Activated B cell treated with CpG ODN at 0.5 μM for 24 hours (primary cell): ENCODE results near the gene SLC12A5. TPM values are rescaled to one million over a fixed set of nuclear protein-coding genes. Genes with fewer than 3 reads are reported as not detected.

Experiments
- ATAC-seq: fragments of 200-7000 bp; cut with Tn5 transposase; one replicate; pipeline ENCODE4 v1.10.0; 2021; ENCODE audit warnings: low read depth, mild to moderate bottlenecking, moderate library complexity
- CTCF ChIA-PET: fragments of 350-600 bp; sonication (Branson Sonifier 250); formaldehyde crosslinking; loops from one replicate; lab custom pipeline; 2021; ENCODE audit warnings: antibody characterized with exemption; lab: Charles Lee
- POLR2A ChIA-PET: fragments of 350-600 bp; sonication (Branson Sonifier 250); formaldehyde crosslinking; loops from one replicate; lab custom pipeline; 2021; ENCODE audit warnings: antibody characterized with exemption; lab: Charles Lee
- DNase-seq: peaks from one replicate; pipeline ENCODE4 v3.0.0; 2022
- H3K27ac Mint-ChIP-seq: one replicate; pipeline ENCODE4 v1.8.0; 2020; ENCODE audit warnings: mixed read lengths
- H3K27me3 Mint-ChIP-seq: one replicate; pipeline ENCODE4 v1.8.0; 2021; ENCODE audit warnings: mixed read lengths
- H3K36me3 Mint-ChIP-seq: one replicate; pipeline ENCODE4 v1.8.0; 2021; ENCODE audit warnings: low read depth, mixed read lengths
- H3K4me1 Mint-ChIP-seq: one replicate; pipeline ENCODE4 v1.8.0; 2021; ENCODE audit warnings: mixed read lengths
- H3K4me3 Mint-ChIP-seq: one replicate; pipeline ENCODE4 v1.8.0; 2020; ENCODE audit warnings: mild to moderate bottlenecking, mixed read lengths
- H3K9me3 Mint-ChIP-seq: one replicate; pipeline ENCODE4 v1.8.0; 2020; ENCODE audit warnings: mixed read lengths
- intact Hi-C: fragments of 100-400 bp; cut with micrococcal nuclease; formaldehyde crosslinking; loops from one replicate; pipeline ENCODE4 v1.15.1; 2024
- total RNA-seq: library from RNA; stranded (reverse); gene quantifications from 2 replicates; pipeline ENCODE4 v1.2.3, GENCODE V29; 2022
- TF ChIP-seq, protein P1 (sequence below): fragments of 200-600 bp; IDR thresholded peaks from one replicate; pipeline ENCODE4 v1.8.0; 2022; ENCODE audit warnings: antibody characterized with exemption, mild to moderate bottlenecking

SLC12A5 gene
- total RNA-seq, 1 donor from 2014 or later = not detected

DNA sequence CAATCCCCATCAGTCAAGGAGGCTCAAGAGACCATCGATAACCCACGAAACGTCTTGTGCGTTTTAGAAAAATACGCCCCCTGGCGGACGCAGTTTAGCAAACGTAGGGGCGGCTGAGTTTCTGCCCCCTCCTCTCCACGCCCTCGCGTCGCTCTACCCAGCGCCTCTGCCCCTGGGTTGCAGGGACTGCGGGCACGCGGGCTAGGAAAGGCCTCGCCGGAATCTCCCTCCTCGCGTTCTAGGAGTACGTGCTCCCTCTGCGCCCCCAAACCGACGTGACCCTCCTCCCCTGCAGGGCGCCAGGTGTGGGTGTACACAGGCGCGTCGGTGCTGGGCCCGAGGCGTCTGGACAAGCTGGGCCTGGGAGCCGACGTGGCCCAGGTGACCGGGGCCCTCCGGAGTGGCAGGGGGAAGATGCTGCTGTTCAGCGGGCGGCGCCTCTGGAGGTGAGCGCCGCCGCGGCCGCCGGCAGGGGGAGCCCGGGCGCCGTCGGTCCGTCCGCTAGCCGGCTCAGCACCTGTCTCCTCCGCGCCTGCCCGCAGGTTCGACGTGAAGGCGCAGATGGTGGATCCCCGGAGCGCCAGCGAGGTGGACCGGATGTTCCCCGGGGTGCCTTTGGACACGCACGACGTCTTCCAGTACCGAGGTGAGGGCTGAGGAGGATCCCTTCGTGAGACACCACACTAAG, 15.0 kb upstream of the SLC12A5 start:
- peak overlapping the region; percentile 53 for H3K27ac Mint-ChIP-seq
- TF ChIP-seq, protein P1, sequence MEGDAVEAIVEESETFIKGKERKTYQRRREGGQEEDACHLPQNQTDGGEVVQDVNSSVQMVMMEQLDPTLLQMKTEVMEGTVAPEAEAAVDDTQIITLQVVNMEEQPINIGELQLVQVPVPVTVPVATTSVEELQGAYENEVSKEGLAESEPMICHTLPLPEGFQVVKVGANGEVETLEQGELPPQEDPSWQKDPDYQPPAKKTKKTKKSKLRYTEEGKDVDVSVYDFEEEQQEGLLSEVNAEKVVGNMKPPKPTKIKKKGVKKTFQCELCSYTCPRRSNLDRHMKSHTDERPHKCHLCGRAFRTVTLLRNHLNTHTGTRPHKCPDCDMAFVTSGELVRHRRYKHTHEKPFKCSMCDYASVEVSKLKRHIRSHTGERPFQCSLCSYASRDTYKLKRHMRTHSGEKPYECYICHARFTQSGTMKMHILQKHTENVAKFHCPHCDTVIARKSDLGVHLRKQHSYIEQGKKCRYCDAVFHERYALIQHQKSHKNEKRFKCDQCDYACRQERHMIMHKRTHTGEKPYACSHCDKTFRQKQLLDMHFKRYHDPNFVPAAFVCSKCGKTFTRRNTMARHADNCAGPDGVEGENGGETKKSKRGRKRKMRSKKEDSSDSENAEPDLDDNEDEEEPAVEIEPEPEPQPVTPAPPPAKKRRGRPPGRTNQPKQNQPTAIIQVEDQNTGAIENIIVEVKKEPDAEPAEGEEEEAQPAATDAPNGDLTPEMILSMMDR = peak; percentile 44
- peaks cover 47% of the 10 kb centered on the region for H3K27me3 Mint-ChIP-seq
- POLR2A ChIA-PET = interaction anchor here (0.8 to 2.0 kb wide), 4 partner anchors 27 to 106 kb away, joined by 3 to 11 read pairs (median 4); no protein-coding TSS in a partner anchor
- H3K4me1 Mint-ChIP-seq = peaks cover 47% of the 10 kb centered on the region
- intact Hi-C loops = loop anchor here (1.0 to 5.0 kb wide), 7 partner anchors 9 to 192 kb away; no protein-coding TSS in a partner anchor
- CTCF ChIA-PET = interaction anchor here (0.7 to 5.0 kb wide), 20 partner anchors 9 to 668 kb away, joined by 3 to 54 read pairs (median 4); no protein-coding TSS in a partner anchor
- no peaks in the 10 kb centered on the region for H3K9me3 Mint-ChIP-seq
- H3K4me3 Mint-ChIP-seq = peak overlapping the region; percentile 16
- ATAC-seq = peak; percentile 90
- H3K36me3 Mint-ChIP-seq = no peaks in the 10 kb centered on the region
- peak; percentile 73 for DNase-seq

DNA sequence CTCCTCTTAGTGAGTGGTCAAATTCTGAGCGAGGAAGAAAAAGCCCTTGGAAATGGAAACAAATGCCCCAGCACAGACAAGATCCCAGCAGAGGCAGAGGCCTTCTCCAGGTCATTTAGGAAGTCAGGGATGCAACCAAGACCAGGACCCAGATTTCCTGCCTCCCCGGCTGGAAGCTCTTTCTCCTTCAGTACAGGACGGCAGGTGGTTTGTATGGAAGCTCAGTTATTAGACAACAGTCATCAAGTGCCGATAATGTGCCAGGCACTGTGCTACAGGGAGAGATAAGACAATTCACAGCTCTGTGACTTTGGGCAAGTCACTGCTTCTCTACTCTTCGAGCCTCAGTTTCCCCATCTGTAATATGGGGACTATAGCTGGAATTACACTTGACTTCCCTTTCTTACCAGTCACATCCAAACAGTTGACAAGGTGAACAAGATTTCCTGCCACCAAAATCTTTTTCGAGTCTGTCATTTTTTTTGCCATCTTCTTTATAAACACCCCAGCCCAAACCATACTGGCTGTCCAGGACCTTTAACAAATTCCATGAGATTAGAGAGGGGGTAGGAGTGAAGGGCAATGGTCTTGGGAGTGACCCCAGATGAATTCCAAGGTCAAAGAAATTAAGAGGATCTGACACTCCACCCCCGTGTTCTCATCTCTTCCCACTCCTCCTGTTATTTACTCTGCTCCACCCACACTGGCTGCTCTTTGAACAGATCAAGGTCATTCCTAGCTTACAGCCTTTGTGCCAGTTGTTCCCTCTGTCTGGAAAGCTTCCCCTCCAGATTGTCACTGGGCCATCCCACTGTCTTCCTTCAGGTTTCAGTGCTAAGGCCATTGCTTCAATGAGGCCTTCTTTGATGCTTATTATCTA, 14.3 kb upstream of the SLC12A5 start:
- peak overlapping the region; percentile 16 for H3K4me3 Mint-ChIP-seq
- intact Hi-C loops = loop anchor here (1.0 to 5.0 kb wide), 6 partner anchors 9 to 192 kb away; no protein-coding TSS in a partner anchor
- no peak for ATAC-seq
- H3K36me3 Mint-ChIP-seq = no peaks in the 10 kb centered on the region
- peak overlapping the region; percentile 53 for H3K27ac Mint-ChIP-seq
- no peak for DNase-seq
- no peaks in the 10 kb centered on the region for H3K9me3 Mint-ChIP-seq
- H3K4me1 Mint-ChIP-seq = peaks cover 39% of the 10 kb centered on the region
- TF ChIP-seq, protein P1 = no peak
- peaks cover 39% of the 10 kb centered on the region for H3K27me3 Mint-ChIP-seq
- ChIA-PET POLR2A (interaction anchor here (0.8 to 1.3 kb wide), 2 partner anchors 79 to 106 kb away, joined by 3 to 6 read pairs; no protein-coding TSS in a partner anchor), CTCF (interaction anchor here (0.7 to 5.0 kb wide), 18 partner anchors 8 to 667 kb away, joined by 3 to 54 read pairs (median 3); no protein-coding TSS in a partner anchor)

DNA sequence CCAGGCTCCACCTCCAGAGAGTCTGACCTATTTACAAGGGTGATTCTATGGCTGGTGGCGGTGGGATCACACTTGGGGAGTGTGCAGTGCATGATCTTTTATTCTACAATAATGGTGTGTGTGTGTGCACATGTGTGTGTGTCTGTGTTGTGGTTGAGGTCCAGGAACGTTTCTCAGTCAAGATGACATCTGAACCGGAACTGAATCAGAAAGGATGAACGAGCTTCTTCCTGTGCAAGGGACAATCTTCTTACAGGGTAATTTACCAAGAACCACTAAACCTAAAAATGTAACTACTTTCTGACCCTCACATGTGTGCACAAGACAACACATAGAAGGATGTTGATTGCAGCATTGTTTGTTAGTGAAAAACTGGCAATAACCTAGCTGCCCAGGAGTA, 11.7 kb upstream of the SLC12A5 start:
- intact Hi-C loops = no loop called here

DNA sequence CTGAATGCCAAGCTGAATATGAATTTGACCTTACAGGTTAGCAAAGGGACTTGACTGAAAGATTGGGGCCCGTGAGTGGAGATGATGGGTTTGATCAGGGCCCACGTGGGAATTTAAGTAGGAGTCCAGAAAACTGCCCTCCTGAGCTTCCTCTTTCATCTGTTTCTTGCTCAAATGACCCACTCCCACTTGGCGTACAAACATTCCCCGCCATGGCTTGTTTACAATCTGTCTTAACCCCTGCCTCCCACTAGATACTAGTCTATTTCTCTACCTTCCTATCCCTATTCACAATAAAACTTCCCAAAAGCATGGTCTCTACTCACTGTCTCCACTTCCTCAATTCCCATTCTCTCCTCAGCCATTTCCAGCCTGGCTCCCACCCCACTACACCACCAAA, 10.9 kb upstream of the SLC12A5 start:
- H3K36me3 Mint-ChIP-seq = no peaks in the 10 kb centered on the region
- ChIA-PET CTCF (interaction anchor here (1.6 kb wide), 1 partner anchor 31 kb away, joined by 3 read pairs; no protein-coding TSS in a partner anchor), POLR2A (interaction anchor here (0.7 kb wide), 1 partner anchor 47 kb away, joined by 3 read pairs; no protein-coding TSS in a partner anchor)
- H3K27ac Mint-ChIP-seq = no peak overlapping the region
- H3K4me3 Mint-ChIP-seq = no peak overlapping the region
- peaks cover 19% of the 10 kb centered on the region for H3K27me3 Mint-ChIP-seq
- ATAC-seq (no peak), DNase-seq (no peak)
- intact Hi-C loops = no loop called here
- TF ChIP-seq, protein P1 = no peak
- H3K4me1 Mint-ChIP-seq = peaks cover 32% of the 10 kb centered on the region
- no peaks in the 10 kb centered on the region for H3K9me3 Mint-ChIP-seq

More for the DNA sequence above, 11.7 kb upstream of the SLC12A5 start:
- Mint-ChIP-seq H3K27ac (no peak overlapping the region), H3K27me3 (peaks cover 27% of the 10 kb centered on the region), H3K36me3 (no peaks in the 10 kb centered on the region), H3K4me3 (no peak overlapping the region), H3K4me1 (peaks cover 32% of the 10 kb centered on the region), H3K9me3 (no peaks in the 10 kb centered on the region)
- ChIA-PET POLR2A (interaction anchor here (0.5 to 0.7 kb wide), 2 partner anchors 211 to 1498 kb away, joined by 3 read pairs; no protein-coding TSS in a partner anchor), CTCF (interaction anchor here (1.6 kb wide), 1 partner anchor 30 kb away, joined by 3 read pairs; no protein-coding TSS in a partner anchor)
- ATAC-seq (no peak), DNase-seq (no peak)
- TF ChIP-seq, protein P1 = no peak
